Stimulated activated CD8-positive, alpha-beta memory T cell treated with anti-CD3 and anti-CD28 coated beads, Interleukin-4, amount 100 ng/mL, for 4 hours (primary cell): ENCODE measurements around the gene ANKRD2.
"Not testable (repeated sequence)": the region's sequence is repeated elsewhere in the genome, so short reads cannot be mapped to it uniquely, and the experiment has no call there.

Source experiments
- DNase-seq, 2 donors: peaks; one replicate each; pipeline ENCODE4 v3.0.0-alpha.2; 2020; ENCODE audit warnings: low read depth in 2 of 2, low spot score in 1 of 2

The ANKRD2 gene

DNA sequence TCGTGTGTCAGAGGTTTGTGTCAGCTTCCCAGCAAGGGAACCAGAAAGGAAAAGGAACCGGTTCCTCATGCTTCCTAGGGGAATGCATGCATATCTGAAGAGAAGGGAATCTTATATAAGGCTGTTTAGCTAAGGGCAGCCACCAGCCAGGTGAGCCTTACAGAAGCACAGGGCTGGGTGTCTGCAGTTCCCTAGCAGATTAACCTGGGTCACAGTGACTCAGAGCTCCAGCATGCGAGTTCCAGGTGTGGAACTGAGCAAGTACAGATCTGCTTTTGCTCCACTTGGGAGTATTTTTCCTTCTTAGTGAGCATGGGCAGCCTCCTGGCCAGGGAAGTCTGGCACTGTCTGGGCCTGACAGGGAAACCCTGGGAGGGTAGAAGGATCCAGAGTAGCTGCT, 957 bp upstream of the ANKRD2 start:
- no peak for DNase-seq

DNA sequence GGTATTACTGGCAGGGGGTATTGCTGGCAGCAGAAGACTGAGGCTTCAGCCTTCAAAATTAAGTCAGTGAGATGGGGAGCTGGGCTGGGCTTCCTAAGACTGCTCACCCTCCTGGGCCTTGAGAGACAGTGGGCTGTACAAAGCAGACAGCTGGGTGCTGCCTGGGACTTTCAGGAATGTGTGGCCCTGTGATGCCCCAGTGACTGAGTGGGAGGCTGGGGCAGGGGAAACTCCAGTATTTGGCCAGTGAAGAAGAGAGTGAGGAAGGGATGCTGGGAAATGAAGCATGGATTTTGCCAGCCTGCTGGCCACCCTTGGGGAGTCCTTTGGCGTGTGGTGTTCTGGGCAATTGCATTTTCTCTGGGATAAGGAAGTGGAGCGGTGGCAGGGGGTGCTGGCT, 442 bp downstream of the ANKRD2 start:
- no peak for DNase-seq

DNA sequence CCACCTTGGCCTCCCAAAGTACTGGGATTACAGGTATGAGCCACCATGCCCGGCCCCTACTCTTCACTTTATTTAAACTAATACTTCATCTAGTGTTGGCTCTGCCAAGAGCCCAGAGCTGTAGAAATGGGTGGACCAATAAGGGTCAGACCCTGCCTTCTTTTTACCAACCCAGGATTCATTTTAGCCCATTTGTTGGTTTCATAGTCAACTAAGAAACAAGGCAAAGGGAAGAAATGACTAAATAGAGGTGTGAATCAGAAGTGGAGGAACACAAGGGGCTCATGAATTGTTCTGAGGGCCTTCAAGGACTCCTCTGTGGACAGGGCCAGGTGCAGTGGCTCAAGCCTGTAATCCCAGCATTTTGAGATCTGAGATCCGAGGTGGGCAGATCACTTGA, 1.1 kb downstream of the ANKRD2 start:
- DNase-seq: no peak

DNA sequence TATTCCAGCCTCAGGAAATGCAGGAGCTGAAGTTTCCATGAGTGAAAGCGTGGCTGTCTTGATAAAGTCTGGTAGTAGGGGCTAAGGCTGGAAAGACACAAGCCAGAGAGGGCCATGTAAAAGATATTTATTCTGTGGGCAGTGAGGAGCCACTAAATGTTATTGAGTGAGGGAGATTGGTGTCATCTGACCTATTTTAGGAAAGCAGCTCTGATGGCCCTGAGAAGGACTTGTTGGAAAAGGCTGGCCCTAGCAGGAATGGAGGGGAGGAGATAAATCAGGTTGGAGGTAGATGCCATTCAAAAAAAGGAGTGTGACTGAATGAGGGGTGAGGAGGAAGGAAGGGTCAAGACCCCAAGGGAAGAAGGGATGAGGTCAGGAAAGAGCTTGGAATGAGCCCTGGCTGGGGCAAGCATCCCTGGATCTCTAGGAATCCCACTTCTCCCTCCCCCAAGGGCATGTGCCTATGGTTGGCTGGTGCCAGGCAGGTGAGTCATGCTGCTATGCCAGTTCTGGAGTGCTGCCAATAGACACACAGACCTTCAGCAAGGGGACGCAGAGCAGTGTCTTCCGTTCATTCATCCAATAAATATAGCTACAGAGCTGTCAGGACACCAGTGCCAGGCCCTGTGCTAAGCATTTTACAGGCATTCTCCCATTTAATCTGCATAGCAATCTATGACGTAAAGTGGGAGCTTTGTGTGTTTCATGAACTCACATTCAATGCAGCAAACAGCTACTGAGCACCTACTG, 2.0 kb downstream of the ANKRD2 start:
- no peak for DNase-seq

DNA sequence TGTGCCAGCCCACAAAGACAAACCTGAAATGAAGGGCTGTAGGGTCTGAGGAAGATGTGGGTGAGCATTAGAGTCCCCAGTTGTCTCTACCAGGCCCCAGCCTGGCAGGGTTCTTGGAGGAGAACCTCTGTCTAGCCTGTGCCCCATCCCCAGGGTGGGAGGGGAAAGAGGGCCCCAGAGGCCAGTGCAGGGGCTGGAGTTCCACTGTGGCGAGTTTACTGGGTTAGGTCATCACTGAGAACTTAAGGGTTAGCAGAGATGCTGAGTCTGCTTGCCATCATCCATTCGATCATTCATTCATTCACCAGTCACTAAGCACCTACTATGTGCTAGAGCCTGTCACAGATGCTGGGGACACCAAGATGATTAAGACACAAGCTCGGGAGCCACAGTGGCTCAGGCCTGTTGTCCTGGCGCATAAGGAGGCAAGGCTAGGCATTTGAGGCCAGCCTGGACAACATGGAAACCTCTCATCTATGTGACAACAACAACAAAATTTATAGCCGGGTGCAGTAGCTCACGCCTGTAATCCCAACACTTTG, 2.6 kb downstream of the ANKRD2 start:
- DNase-seq: no peak

DNA sequence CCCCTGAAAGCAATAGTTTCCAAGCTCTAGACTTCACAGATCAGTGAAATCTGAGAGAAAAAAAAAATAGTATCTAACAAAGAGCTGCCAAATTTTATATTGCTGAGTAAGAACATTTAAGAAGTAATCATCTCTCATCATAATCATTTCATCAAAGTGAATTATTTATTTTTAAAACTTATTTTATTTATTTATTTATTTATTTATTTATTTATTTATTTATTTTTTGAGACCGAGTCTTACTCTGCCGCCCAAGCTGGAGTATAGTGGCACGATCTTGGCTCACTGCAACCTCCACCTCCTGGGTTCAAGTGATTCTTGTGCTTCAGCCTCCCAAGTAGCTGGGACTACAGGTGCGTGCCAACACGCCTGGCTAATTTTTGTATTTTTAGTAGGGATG, 3.9 kb downstream of the ANKRD2 start:
- DNase-seq: not testable (repeated sequence)

DNA sequence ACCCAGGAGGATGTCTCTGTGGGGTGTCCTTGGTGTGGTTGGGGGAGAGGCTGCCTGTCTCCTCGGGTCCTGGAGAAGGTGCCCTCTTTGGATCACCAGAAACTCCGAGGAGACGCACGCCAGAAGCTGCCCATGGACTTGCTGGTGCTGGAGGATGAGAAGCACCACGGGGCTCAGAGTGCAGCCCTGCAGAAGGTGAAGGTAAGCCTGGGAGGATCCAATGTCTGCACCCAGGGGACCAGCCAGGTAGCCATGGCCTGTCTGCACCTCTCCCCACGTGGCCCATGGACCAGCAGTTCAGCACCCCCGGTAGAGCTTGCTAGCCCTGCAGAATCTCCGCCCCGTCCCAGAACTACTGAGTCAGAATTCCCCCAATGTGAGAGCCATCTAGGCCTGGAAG, 5.1 kb downstream of the ANKRD2 start:
- no peak for DNase-seq

DNA sequence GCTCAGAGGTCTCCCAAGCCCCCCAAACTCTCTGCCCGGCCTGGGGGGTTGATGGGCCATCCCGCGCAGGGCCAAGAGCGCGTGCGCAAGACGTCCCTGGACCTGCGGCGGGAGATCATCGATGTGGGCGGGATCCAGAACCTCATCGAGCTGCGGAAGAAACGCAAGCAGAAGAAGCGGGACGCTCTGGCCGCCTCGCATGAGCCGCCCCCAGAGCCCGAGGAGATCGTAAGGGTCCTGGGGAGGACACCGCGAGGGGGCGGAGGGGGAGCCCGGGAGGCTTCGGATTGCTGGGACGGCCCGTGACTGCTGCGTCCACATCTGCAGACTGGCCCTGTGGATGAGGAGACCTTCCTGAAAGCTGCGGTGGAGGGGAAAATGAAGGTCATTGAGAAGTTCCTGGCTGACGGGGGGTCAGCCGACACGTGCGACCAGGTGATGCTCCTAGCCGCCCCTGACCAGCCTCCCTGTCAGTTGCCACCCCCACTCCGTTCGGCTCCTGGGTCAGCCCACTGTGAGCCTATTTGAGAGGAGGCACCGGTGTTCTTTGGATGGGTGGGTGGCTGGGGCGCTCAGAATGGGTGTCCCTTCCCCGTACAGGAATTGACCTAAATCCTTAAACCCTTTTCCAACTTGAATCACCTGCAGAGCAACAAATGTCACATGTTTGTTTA, 5.7 kb downstream of the ANKRD2 start:
- DNase-seq: no peak

DNA sequence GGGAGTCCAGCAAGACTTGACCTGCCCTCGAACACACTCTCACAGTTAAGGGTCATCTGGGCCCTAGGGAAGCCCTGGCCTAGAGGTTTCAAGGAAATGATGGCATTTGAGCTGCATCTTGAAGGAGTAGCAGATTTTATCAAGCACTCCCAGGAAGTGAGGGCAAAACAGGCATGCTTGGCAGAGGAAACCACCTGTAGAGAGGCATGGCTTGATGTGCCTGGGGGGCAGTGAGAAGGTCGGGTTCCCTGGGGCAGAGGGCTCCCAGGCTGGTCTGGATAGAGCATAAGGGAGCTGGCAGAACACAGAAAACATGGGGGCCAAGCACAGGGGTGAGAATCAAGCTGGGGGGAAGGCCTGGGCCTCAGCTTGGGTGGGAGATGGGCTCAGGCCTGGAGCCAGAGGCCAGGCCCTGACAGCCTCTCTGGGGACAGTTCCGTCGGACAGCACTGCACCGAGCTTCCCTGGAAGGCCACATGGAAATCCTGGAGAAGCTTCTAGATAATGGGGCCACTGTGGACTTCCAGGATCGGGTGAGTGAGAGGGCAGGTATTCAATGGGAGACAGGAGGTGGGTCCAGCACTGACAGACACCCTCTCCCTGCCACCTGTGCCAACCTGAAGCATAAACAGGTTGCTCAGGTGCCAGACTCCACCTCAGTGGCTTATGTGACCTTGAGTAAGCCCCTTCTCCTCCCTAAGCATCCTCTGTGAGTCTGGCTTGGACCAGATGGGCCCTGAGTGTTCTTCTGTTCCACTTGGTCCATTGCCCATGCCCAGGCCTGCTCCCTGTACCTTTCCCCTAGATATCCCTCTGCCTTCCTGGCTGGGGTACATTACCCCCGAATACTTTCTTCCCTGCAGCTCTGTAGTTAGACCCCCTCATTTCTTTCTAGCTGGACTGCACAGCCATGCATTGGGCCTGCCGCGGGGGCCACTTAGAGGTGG, 8.1 kb downstream of the ANKRD2 start:
- DNase-seq: no peak

DNA sequence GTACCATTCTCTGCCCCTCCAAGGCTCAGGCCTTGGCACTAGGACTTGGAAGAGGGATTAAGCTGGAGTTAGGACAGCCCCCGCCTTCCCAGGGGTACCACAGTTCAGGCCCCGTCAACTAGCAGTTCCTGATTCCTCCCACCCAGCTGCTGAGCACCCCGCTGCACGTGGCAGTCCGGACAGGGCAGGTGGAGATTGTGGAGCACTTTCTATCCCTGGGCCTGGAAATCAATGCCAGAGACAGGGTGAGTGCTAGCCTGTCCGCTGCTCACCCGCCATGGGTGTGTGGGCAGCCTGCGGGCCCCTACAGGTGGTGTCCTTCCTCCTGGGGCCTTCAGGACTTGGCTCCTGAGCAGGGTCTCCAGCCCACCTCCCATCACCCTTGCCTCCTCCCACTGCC, 9.6 kb downstream of the ANKRD2 start:
- no peak for DNase-seq

DNA sequence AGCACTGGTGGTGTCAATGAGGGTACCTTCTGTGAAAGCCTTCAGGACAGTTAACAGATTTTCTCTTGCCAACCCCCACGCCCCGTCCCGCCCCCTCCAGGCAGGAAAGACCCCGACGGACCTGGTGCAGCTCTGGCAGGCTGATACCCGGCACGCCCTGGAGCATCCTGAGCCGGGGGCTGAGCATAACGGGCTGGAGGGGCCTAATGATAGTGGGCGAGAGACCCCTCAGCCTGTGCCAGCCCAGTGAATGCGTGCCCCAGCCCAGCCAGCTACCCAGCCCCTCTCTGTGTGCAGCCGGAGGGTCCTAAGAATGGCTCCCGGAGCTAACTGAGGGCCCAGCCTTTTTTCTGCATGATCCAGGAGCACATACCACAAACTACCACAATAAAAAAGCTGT, 10.9 kb downstream of the ANKRD2 start:
- no peak for DNase-seq

DNA sequence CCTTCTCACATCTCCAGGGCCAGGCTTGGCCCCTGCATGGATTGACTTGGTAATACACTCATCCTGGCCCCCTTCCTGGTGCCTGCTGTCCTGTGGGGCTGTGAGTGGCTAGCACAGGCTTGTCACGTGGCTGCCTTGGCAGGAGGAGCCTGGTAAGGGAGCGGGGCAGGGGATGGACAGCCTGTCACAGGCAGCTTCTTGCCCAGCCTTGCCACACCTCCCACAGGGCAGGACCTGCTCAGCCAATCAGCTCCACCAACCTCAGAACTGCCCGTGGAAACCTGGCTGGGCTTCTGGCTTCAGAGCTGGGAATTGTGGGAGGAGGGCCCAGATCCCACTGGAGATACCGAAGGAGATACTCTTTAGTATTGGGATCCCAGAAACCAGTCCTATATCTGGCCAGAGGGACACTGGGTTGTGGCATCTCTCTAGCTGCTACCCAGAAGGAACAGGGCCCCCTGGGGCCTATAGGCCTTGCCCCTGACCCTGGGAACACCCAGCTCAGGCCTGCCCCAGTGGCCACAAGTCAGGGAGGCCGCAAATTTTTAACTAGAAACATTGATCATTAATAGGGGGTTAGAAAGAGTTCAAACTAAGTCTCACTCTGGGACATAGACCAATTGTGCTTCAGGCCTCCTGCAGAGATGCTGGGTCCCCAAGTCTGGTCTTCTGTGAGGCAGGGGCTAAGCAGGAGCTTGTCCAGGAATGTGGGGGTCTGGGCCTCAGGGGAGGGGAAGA, 11.7 kb downstream of the ANKRD2 start, which contains the start of gene HOGA1:
TSS of gene HOGA1 (plus strand) at position 330 of the 738 bp plus-strand sequence. CDS start at position 645, 315 bp downstream.
- DNase-seq: no peak

DNA sequence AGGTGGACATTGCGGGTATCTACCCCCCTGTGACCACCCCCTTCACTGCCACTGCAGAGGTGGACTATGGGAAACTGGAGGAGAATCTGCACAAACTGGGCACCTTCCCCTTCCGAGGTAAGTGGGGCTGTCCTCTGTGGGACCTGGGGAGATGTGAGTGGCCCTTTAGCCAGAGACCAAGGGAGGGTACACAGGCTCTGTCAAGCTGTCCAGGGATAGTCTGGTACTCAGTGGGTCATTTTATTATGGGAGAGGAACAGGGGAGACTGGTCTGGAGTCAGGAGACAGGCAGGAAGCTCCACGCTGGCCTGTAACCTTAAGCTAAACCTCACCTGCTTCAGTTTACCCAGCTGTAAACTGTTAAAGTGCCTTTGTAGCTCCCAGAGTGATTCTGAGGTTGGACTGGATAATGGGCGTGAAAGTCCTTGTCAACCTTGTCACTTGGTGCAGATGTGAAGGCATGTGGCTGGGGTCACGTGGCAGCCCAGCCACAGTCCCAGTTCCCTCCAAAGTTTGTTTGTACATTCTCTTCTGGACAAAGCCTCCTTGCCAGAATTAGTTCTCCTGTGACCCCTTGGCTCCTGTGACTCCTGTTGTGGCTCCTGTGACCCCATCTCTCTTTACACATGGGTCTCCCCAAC, 12.3 kb downstream of the ANKRD2 start:
- DNase-seq: no peak

DNA sequence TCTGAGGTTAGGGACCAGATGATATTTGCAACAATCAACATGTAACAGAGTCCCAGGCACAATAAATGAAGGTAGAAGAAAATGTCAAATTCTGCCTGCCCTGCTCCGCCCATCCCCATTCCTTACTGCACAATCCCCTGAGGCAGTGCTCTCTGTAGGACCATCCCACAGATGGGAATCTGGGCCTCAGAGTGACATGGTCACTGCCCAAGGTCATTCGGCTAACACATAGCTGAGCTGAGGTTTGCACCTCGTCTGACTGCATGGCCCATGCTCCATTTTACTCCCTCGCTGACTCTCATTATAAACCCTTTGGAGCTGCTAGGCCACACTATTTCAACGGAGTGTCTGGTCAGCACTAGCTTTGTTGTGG, 12.8 kb downstream of the ANKRD2 start:
- no peak for DNase-seq

DNA sequence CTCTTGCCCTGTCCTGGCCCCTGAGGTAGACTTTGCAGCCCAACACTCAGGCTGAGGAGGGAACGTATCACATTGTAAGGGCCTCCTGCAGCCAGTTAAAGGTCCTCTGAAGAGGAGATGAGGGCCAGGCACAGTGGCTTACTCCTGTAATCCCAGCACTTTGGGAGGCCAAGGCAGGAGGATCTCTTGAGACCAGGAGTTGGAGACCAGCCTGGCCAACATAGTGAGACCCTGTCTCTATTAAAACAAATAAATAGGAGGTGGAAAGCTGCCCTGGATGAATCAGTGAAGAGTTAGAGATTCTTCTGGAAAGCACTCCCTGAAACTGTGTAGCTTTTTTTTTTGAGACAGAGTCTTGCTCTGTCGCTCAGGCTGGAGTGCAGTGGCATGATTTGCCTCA, 14.6 kb downstream of the ANKRD2 start:
- DNase-seq: no peak

DNA sequence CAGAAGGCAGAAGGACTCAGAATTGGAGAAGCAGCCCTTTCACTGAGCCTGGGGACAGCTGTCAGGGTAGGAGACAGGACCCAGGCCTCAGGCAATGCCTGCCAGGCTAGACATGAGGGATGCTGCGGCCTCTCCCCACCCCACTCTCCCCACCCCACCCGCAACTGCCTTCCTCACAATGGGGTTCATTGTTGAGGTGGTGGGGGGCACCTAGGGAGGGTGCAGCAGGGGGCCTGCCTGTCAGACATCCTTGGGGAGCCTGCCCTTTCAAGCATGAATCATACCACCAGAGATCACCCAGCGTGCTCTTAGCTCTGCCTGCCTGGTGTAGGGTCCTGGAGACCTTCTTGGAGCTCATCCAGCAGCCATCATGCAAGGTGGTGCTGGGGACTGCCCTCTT, 16.9 kb downstream of the ANKRD2 start, which contains the start of gene C10orf62:
TSS of gene C10orf62 (plus strand) at position 243 of the 400 bp plus-strand sequence. CDS start 177 bp downstream, outside the sequence.
- DNase-seq: no peak

DNA sequence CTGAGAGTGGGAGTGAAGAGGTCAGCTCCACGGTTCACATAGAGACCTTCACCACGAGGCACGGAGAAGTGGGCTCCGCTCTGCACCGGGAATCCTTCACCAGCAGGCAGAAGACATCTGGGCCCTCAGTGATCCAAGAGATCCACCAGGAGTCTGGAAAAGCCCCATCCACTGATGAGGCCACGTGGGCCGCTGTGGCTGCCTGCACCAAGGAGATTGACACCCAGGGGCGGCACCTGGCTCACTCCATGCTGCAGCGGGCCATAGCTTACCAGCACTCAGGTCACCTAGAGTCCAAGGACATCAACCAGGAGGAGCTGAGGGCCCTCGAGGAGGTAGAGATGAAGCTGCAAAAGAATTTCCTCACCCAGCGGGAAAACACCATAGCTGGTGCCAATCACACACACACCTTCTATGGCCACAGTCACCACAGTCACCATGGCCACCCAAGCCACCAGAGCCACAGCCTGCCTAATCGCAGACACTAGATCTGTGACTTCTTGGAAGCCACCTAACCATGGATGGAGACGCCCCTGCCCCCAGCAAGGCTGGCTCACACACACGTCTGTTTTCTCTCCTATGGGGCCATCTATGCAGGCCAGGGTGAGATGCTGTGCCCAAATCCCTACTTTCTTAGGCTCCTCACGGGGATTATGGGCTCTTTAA, 17.6 kb downstream of the ANKRD2 start:
- no peak for DNase-seq

DNA sequence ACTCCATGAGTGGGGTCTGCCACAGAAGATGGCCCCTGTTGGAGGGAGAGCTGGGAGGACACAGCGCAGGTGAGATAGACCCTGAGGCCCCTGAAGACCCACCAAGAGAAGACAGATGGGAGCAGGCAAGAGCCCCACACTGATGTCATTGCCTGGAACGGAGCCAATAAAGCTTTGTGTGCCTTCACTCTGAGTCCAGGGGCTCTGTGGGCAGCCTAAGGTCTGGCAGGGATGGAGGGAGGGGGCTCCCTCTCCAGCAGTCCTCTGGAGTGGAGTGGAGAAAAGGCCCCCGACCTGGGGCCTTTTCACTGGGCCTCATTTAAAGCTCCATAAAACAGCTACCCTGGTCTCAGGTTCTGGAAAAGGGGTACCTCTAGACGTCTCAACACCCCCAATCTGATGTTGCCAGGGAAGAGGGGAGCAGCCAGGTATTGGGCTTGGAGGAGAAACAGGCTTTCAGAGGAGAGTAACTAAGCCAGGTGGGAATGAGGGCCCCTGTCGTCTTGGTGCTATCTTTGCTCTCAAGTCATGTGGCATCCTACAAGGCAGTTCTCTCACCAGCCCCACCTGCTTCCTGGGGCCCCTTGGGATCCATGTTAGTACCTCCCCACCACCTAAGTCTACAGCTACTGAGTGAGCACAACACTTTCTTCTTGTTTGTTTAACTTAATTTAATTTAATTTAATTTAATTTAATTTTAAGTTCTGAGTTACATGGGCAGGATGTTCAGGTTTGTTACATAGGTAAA, 18.3 kb downstream of the ANKRD2 start:
- DNase-seq: no peak

DNA sequence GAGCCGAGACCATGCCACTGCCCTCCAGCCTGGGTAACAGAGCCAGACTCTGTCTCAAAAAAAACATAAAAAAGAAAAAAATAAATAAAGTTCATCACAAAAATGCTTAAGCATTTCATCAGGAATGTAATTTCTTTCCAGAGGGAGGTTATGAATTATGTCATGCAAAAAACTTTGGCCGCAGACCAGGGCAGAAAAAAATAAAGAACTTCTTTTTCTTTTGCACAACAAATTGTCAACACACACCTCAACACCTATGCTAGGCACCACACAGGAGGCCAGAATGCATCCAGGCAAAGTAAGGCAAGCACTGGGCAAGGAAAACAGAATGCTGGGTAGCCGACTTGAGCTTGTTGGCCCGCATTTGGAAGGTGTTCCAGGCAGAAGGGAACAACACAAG, 20.8 kb downstream of the ANKRD2 start:
- no peak for DNase-seq
